NCI-H69 (cell line): ENCODE measurements around the gene TOR1A.

Source experiments
- DNase-seq: peaks from one replicate; lab custom pipeline; 2025; lab: John Stamatoyannopoulos, UW

TOR1A gene

DNA sequence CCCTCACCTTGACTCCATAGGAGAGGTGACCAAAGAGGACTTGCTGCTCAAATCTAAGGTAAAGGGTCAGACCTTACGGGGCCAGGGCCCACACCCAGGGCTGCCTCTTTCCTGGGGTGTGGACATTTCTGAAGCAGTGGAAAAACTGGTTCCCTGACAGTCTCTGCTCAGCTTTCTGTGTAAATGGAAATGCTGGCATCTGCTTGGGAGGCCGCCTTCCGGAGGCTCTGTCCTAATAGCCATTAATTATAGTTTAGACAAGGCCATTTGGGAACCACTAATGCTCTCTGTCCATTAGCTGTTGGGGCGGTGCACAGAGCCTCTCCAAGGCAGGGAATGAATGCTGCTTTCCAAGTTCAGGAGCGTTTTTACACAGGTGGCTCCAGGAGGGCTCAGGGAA is 28.6 kb upstream of the TOR1A start:
- peak; percentile 82 for DNase-seq

- no peak for DNase-seq
Measured at GRCh38 chr9:129851821-129852220, 27.9 kb upstream of the TOR1A start.

DNA sequence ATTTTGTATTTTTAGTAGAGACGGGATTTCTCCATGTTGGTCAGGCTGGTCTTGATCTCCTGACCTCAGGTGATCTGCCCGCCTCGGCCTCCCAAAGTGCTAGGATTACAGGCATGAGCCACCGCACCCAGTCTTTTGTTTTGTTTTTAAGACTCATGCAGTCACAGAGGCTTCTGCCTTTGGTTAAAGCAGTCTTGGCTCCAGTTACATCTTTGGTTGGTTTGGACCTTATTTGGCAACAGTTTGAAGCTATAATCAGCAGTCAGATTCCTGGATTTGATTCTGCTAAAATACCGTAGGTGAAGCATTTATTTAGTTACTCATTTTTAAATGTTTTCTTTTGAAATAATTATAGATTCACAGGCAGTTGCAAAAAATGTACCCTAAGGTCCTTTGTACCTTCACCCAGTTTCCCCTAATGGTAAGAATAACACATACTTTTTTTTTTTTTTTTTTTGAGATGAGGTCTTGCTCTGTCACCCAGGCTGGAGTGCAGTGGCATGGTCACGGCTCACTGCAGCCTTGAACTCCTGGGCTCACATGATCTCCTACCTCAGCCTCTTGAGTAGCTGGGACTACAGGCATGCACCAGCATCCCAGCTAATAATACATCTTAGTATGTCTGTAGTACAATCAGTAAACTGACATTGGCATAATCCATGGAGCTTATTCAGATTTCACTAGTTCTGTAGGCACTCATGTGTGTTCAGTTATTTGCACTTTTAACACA is 27.1 kb upstream of the TOR1A start:
- no peak for DNase-seq

GRCh38 chr9:129849901-129850300 is 26.0 kb upstream of the TOR1A start:
- no peak for DNase-seq

- no peak for DNase-seq
Measured at GRCh38 chr9:129848712-129849441, 24.9 kb upstream of the TOR1A start.

DNA sequence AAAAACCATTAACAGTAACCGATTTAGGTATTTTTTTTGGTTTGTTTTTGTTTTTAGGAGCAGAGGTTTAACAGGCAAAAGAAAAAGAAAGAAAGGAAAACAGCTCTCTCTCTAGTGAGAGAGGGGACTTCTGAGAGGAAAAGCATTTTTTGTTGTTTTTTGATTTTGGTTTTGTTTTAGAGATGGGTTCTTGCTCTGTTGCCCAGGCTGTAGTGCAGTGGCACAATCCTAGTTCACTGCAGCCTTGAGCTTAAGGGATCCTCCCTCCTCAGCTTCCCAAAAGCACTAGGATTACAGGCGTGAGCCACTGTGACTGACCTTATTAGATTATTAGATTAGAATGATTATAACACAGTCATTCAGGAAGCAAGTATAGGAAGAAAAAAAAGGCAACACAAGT is 21.4 kb upstream of the TOR1A start:
- DNase-seq: no peak

- no peak for DNase-seq
Measured at GRCh38 chr9:129841071-129841470, 17.1 kb upstream of the TOR1A start.

- DNase-seq: peak; percentile 98
Measured at GRCh38 chr9:129840034-129840433, 16.1 kb upstream of the TOR1A start.

DNA sequence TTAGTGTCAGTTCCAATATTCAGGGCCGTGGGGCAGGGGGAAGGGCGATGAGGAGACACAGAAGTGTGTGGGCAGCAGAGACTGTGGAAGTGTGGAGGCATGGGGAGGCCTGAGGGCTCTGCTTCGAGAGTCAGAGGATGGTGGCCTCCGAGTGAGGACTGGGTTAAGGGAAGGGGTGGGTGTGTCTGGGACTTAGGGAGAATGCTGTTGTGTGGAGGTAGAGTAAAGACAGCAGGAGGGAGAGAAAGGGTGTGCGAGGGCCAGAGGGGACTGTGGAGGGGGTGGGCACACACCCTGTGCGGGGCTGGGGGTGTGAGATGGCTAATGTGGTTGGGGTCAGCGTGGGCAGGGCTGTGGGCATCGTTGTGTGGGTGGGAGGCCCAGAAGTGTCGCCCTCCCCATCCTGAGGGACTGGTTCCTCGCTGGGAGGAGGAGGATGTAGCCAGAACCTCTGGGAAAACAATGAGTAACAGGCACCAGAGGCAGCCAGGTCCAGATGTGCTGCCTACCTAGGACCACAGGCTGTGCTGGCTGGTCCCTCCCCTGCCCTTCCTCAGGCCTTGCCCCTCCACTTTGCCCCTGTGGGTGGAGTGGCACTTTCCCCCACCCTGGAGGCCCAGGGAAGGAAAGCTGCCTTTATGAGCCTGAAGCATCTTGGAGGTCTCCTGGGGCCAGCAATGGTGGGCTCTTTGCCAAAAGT is 15.5 kb upstream of the TOR1A start:
- DNase-seq: no peak

DNA sequence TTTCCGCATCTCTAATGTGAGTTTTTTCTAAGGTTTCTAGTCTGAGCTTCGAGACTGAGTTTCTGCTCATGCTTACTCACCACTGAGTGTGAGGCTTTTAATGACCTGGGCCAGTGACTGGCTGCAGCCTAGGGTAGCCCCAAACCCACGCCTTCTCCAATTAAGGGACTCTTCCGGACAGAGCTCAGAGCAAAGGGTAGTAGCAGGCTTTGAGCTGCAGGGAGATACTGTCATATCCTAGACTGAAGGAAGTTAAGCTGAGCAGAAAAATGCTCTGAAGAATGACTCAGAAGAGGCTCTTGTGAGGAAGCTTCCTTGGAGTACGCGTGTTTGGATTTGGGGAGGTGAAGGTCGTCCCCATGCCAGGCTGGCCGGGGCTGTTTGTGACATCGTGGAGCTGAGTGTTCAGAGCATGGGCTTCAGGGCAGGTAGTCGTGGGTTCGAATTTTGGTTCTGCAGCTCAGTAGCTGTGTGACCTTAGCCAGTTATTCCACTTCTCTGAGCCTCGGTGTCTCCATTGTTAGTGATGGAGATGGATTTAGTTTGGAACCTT is 14.8 kb upstream of the TOR1A start:
- DNase-seq: no peak

DNA sequence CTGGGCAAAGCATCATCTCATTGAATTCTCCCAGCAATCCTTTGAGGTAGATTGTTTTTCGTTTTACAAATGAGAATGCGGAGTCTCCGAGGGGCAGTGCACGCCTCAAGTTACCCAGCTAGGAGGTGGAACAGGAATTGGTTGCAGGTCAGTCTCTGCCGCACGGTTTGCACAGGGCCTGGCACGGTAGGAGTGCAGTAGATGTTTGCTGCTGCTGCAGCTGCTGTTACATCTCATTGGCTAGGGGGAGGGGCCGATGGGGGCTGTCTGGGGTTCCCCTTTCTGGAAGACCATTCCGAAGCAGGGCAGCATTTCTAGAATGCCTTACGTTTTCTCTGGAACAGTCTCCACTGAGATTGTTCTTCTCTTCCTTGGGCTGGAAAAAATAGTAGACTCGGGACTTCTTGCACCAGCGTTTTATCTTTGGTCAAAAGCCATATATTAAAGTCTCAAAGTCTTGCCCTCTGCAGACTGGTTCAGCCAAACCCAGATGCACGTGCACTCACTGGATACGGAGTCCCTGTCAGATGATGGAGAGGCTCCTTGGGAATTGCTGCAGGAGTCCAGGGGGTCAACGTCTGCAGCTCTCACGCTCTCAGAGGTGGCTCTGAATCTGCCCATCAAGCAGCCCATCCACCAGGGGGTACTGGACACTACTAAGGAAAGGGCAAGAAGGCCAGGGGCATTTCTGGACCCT is 12.5 kb upstream of the TOR1A start:
- no peak for DNase-seq

- DNase-seq: no peak
Measured at GRCh38 chr9:129835860-129836223, 11.9 kb upstream of the TOR1A start.

DNA sequence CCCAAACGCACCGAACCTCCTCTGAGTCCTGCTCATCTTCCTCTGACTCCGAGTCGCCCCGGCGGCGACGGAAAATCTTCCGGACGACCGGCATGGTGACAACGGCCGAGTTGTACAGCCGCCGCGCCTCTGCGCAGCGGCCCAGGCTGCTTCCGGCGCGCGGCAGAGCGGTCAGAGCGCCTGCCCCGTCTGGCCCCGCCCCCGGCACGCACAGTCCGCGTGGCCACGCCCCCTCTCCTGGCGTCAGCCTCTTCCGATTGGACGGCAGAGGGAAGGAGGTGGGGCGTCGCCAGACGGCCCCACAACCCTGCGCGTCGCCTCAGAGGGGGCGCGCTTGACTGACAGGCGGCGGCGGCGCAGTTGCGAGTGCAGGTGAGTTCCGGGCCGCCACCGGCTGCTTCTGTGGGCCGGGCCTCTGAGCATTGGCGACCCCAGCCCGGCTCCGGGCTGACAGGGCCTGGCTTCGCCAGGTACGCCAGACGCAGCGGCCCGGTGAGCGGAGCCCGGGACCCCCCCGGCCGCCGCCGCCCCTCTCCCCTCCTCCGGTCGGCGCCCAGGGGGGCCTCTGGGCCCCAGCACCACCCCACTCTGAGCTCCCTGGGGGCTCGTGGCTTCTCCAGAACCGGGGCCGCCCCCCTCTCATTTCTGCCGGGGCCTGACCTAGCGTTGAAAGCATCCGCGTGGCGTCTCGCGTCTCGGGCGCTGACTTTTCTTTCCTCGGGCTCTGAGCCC is 11.4 kb upstream of the TOR1A start, which contains the start of the genes C9orf78 and USP20:
TSS of gene C9orf78 (minus strand) at position 148 of the 732 bp plus-strand sequence. CDS start at position 94, 54 bp downstream.
TSS of gene USP20 (plus strand) at position 331 of the 732 bp plus-strand sequence. CDS start 17,098 bp downstream, outside the sequence.
- peak; percentile 99 for DNase-seq

GRCh38 chr9:129834489-129835127 is 10.7 kb upstream of the TOR1A start:
- DNase-seq: peak; percentile 53

- no peak for DNase-seq
Measured at GRCh38 chr9:129832982-129833381, 9.0 kb upstream of the TOR1A start.

GRCh38 chr9:129828969-129829368 is 5.0 kb upstream of the TOR1A start:
- DNase-seq: no peak

GRCh38 chr9:129828051-129828450 is 4.1 kb upstream of the TOR1A start:
- DNase-seq: no peak

- no peak for DNase-seq
Measured at GRCh38 chr9:129826759-129827158, 2.8 kb upstream of the TOR1A start.

DNA sequence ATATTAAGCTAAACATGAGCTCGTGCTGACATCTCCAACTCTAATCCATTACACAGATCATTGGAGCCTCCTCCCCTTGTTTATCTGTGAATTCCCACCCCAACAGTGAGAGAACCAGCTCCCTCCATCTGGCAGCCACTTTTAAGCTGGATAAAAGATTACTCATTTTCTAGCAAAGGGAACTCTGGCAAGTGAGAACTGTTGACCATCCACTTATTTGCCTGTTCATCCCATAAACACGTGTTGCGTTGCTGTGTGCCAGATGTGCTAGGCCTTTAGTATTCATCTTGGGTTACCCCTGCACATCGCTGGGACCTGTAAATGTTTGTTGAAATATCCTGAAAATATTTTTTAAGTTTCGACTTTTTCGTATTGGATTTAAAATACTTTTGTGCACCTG is 2.4 kb upstream of the TOR1A start:
- no peak for DNase-seq

DNA sequence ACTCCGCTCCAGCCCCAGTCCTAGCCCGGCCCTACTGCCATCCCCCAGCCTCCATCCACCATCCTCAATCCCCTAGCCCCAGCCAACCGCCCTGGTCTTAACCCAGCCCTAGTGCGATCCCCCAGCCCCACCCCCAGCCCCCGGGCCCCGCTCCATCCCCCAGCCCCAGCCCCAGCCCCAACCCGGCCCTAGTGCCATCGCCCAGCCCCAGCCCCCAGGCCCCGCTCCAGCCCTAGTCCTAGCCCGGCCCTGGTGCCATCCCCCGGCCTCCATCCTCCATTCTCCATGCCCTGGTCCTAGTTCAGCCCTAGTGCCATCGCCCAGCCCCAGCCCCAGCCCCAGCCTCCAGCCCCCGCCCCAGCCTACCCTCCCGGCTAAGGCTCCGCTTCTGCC is 398 bp downstream of the TOR1A start:
- DNase-seq: no peak
